GM19455 (cell line): ENCODE measurements around the gene CCDC86.

Source experiments
- ATAC-seq: cut with Tn5 transposase; IDR thresholded peaks from one replicate; pipeline ENCODE4 v1.9.1; 2021; ENCODE audit not compliant: unreplicated experiment

The CCDC86 gene

GRCh38 chr11:60830478-60831142 lies 11.3 kb upstream of the CCDC86 start:
- ATAC-seq: peak; percentile 48

GRCh38 chr11:60831143-60831500 lies 10.8 kb upstream of the CCDC86 start:
- peak; percentile 82 for ATAC-seq

- no peak for ATAC-seq
Observed at GRCh38 chr11:60831501-60832079, 10.3 kb upstream of the CCDC86 start.

GRCh38 chr11:60834742-60835533 lies 7.0 kb upstream of the CCDC86 start:
- no peak for ATAC-seq

GRCh38 chr11:60835534-60835846 lies 6.4 kb upstream of the CCDC86 start:
- no peak for ATAC-seq

GRCh38 chr11:60836866-60837515 lies 4.9 kb upstream of the CCDC86 start:
- ATAC-seq: no peak

GRCh38 chr11:60838132-60838531 lies 3.8 kb upstream of the CCDC86 start:
- ATAC-seq: no peak

GRCh38 chr11:60840470-60841430 lies 1.2 kb upstream of the CCDC86 start:
- ATAC-seq: no peak

- ATAC-seq: no peak
Observed at GRCh38 chr11:60842668-60843600, 1.0 kb downstream of the CCDC86 start.

- ATAC-seq: no peak
Observed at GRCh38 chr11:60844045-60844869, 2.3 kb downstream of the CCDC86 start.

- no peak for ATAC-seq
Observed at GRCh38 chr11:60844870-60845221, 2.9 kb downstream of the CCDC86 start.

GRCh38 chr11:60845338-60845737 lies 3.4 kb downstream of the CCDC86 start:
- ATAC-seq: no peak

- no peak for ATAC-seq
Observed at GRCh38 chr11:60847281-60847680, 5.4 kb downstream of the CCDC86 start.

- ATAC-seq: no peak
Observed at GRCh38 chr11:60847896-60848295, 6.0 kb downstream of the CCDC86 start.

GRCh38 chr11:60848714-60849151 lies 6.8 kb downstream of the CCDC86 start:
- no peak for ATAC-seq

GRCh38 chr11:60849641-60850520 lies 8.0 kb downstream of the CCDC86 start:
- no peak for ATAC-seq

GRCh38 chr11:60851327-60852104 lies 9.6 kb downstream of the CCDC86 start:
- ATAC-seq: no peak
